SJCRH30 (cell line): Measurements from ENCODE around the gene MAD1L1. TPM values are rescaled to one million over a fixed set of nuclear protein-coding genes. Genes with fewer than 3 reads are reported as not detected.
A peak's percentile ranks its signal among the peaks of the same experiment; 100 is the strongest.

Experiments
- DNase-seq, 2 experiments: peaks; one replicate each; pipeline ENCODE4 v3.0.0-alpha.2; 2015 to 2020
- H3K27ac ChIP-seq: fragments of 250-450 bp; sonication (Bioruptor Pico); 2 replicates; pipeline ENCODE4 v1.5.1; 2020; ENCODE audit warnings: mild to moderate bottlenecking, moderate library complexity
- H3K27me3 ChIP-seq: fragments of 250-450 bp; sonication (Bioruptor Pico); 2 replicates; pipeline ENCODE4 v1.5.1; 2020; ENCODE audit warnings: mild to moderate bottlenecking, moderate library complexity
- H3K36me3 ChIP-seq: fragments of 250-450 bp; sonication (Bioruptor Pico); 2 replicates; pipeline ENCODE4 v1.5.1; 2020; ENCODE audit warnings: mild to moderate bottlenecking, moderate library complexity
- H3K4me1 ChIP-seq: fragments of 250-450 bp; sonication (Bioruptor Pico); 2 replicates; pipeline ENCODE4 v1.5.1; 2020; ENCODE audit warnings: mild to moderate bottlenecking, moderate library complexity
- H3K4me3 ChIP-seq: fragments of 250-450 bp; sonication (Bioruptor Pico); 2 replicates; pipeline ENCODE4 v1.5.1; 2020; ENCODE audit warnings: mild to moderate bottlenecking, moderate library complexity
- H3K9me3 ChIP-seq: fragments of 250-450 bp; sonication (Bioruptor Pico); replicated peaks from 2 replicates; pipeline ENCODE4 v1.5.1; 2020; ENCODE audit warnings: mild to moderate bottlenecking, moderate library complexity
- total RNA-seq: library from RNA; depleted of rRNA; stranded (reverse); fragments of >200 nt; shearing (Covaris generic); gene quantifications from 2 replicates; pipeline ENCODE4 v1.2.3, GENCODE V29; 2014

The MAD1L1 gene
- total RNA-seq, 1 experiment from 2014 or later, result 31.5 TPM

- Histone ChIP-seq H3K4me3 (no peak overlapping the region), H3K36me3 (no peaks in the 10 kb centered on the region), H3K27ac (no peak overlapping the region), H3K4me1 (no peaks in the 10 kb centered on the region), H3K9me3 (no peaks in the 10 kb centered on the region), H3K27me3 (no peaks in the 10 kb centered on the region)
- no peak for DNase-seq
Measured at GRCh38 chr7:1804310-1804709, 428.4 kb downstream of the MAD1L1 start.

- Histone ChIP-seq H3K4me1 (no peaks in the 10 kb centered on the region), H3K27ac (no peak overlapping the region), H3K9me3 (no peaks in the 10 kb centered on the region), H3K4me3 (no peak overlapping the region), H3K27me3 (no peaks in the 10 kb centered on the region), H3K36me3 (no peaks in the 10 kb centered on the region)
- DNase-seq, result no peak
Measured at GRCh38 chr7:1802899-1803298, 429.8 kb downstream of the MAD1L1 start.

DNA sequence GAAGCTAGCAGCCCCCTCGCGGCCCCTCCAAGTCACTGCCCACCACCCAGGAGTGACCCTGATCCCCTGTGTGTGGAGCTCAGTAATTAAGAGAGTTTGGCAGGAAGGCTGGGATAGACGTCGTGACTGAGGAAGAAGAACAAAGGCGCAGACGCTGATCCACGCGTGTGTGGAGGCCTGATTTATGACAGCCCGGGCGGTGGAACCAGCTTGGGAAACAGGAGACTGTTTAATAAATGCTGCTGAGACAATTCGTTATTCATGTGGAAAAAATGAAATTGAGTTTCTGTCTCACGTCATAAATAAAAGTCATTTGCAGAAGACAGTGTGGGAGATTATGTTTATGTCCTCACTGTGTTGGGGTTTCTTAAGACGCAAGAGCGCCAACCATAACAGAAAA lies 431.8 kb downstream of the MAD1L1 start:
- no peaks in the 10 kb centered on the region for H3K4me1 ChIP-seq
- H3K36me3 ChIP-seq, result no peaks in the 10 kb centered on the region
- H3K27ac ChIP-seq, result no peak overlapping the region
- H3K27me3 ChIP-seq, result no peaks in the 10 kb centered on the region
- H3K9me3 ChIP-seq, result no peaks in the 10 kb centered on the region
- DNase-seq, result no peak
- H3K4me3 ChIP-seq, result no peak overlapping the region

DNA sequence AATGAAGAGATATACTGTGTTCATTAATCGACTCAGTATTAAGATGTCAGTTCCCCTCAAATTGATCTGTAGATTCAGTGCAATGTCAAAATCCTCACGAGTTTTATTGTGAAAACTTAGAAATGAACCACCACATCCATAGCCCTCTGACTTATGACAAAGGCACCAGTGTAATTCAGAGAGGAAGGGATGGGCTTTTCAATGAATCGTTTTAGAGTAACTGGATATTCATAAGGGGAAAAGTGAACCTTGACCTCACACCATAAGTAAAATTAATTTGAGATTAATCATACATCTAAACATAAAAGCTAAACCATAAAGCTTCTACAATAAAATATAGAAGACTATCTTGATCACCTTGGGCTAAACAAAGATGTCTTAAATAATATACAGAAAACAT lies 434.6 kb downstream of the MAD1L1 start:
- no peaks in the 10 kb centered on the region for H3K4me1 ChIP-seq
- no peaks in the 10 kb centered on the region for H3K9me3 ChIP-seq
- H3K27me3 ChIP-seq, result no peaks in the 10 kb centered on the region
- H3K27ac ChIP-seq, result no peak overlapping the region
- no peaks in the 10 kb centered on the region for H3K36me3 ChIP-seq
- DNase-seq, result no peak
- no peak overlapping the region for H3K4me3 ChIP-seq

DNA sequence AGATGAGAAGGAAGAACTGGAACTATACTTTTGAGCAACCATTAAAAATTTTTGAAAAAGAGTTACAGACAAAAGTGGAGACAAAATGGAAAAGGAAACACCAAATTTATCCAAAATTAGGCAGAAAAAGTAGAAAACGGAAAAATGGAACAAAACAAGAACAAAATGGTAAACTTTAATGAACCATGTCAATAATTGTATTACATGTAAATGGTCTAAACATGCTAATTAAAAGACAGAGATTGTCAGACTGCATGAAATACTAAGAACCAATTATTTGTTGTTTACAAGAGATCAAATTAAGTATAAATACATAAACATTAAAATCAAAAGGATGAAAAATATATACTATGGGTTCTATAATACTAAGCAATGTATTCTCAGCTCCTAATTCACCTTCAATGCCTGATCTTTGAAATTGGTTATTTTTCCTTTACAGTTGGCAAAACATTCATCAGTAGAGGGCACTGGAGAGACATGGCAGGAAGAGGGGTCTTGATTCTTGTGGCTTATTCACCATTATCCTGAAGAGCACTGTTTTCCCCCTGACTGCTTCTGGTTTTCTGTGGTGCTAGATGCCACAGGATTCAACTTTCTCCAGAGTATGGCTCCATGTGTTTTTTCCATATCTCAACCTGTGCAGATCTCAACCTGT lies 437.7 kb downstream of the MAD1L1 start:
- Histone ChIP-seq H3K36me3 (no peaks in the 10 kb centered on the region), H3K27ac (no peak overlapping the region), H3K27me3 (no peaks in the 10 kb centered on the region), H3K4me3 (no peak overlapping the region), H3K4me1 (no peaks in the 10 kb centered on the region), H3K9me3 (no peaks in the 10 kb centered on the region)
- DNase-seq, result peak in 1 of 2 experiments; percentile 32

DNA sequence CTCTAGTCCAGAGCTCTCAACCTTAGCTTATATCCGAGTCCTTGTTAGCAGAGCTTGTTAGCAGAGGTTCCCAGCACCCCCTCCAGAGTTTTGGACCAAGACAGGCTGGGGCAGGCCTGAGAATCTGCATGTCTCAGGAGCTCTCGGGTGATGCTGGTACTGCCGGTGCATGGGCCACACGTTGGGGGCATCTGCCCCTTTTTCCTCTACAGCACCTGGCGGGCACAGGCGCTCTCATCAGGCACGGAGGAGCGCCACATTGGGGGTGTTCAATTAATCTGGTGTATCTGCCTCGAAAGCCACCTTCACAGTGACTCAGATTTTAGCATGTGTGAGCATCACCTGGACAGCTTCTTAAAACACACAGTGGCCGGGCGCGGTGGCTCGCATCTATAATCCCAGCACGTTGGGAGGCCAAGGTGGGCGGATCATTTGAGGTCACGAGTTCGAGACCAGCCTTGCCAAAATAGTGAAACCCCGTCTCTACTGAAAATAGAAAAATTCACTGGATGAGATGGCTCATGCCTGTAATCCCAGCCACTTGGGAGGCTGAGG lies 445.0 kb downstream of the MAD1L1 start:
- no peak for DNase-seq
- H3K27ac ChIP-seq, result no peak overlapping the region

DNA sequence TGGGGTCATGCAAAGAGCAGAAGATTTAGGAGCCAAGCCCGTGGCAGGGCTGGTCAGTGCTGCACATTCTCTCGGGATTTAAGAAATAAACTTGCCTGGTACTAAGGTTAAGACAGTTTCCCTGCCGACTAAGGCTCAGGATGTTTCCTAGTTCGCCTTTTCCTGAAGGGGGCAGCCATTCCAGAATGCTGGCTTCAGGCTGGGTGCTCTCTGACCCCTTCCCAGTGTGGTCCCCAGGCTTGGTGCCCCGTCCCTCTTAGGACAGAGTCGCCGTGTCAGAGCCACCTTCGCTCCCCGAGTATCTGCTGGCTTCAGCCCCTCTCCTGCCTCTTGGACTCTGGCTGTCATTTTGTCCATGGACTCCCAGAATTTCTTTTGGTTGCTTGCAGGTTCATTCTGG lies 445.5 kb downstream of the MAD1L1 start:
- no peak overlapping the region for H3K27ac ChIP-seq
- H3K4me3 ChIP-seq, result no peak overlapping the region
- H3K36me3 ChIP-seq, result no peaks in the 10 kb centered on the region
- H3K27me3 ChIP-seq, result no peaks in the 10 kb centered on the region
- H3K9me3 ChIP-seq, result no peaks in the 10 kb centered on the region
- DNase-seq, result no peak
- no peaks in the 10 kb centered on the region for H3K4me1 ChIP-seq

More for the DNA sequence above, 445.0 kb downstream of the MAD1L1 start:
- Histone ChIP-seq H3K9me3 (no peaks in the 10 kb centered on the region), H3K27me3 (no peaks in the 10 kb centered on the region), H3K4me1 (no peaks in the 10 kb centered on the region), H3K36me3 (no peaks in the 10 kb centered on the region), H3K4me3 (no peak overlapping the region)

DNA sequence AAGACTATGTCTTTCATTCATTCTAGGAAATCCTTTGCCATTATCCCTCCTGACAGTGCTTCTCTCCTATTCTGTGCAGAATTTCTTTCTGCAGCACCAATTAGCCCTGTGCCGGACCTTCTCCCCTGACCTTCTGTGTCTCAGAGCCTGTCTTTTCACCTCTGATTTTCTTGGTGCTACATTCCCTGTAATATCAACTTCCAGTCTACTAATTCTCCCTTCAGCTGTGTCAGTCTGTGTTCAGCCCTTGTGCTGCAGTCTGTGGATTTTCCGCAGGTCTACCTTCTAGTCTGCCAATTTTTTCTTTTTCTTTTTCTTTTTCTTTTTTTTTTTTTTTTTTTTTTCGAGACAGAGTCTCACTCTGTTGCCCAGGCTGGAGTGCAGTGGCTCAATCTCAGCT lies 446.9 kb downstream of the MAD1L1 start:
- no peak overlapping the region for H3K4me3 ChIP-seq
- no peak overlapping the region for H3K27ac ChIP-seq
- H3K36me3 ChIP-seq, result no peaks in the 10 kb centered on the region
- H3K9me3 ChIP-seq, result no peaks in the 10 kb centered on the region
- H3K4me1 ChIP-seq, result no peaks in the 10 kb centered on the region
- no peak for DNase-seq
- H3K27me3 ChIP-seq, result no peaks in the 10 kb centered on the region

DNA sequence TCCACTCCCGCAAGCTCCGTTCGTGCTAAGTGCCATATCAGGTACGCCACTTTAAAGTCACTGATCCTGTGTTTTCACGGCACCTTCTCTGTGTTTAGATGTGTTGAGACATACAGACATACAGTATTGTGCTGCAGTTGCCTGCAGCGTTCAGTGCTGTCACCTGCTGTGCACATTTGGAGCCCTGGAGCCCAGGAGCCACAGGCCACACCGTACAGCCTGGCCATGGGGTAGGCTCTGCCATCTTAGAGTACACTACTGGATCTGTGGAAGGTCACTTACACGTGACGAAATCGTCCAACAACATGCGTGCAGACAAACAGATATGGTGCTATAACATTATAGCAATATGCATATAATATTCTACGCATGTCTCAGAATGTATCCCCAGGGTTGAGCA lies 451.4 kb downstream of the MAD1L1 start:
- DNase-seq, result no peak
- Histone ChIP-seq H3K27me3 (no peaks in the 10 kb centered on the region), H3K9me3 (no peaks in the 10 kb centered on the region), H3K4me3 (no peak overlapping the region), H3K36me3 (no peaks in the 10 kb centered on the region), H3K27ac (no peak overlapping the region), H3K4me1 (no peaks in the 10 kb centered on the region)

DNA sequence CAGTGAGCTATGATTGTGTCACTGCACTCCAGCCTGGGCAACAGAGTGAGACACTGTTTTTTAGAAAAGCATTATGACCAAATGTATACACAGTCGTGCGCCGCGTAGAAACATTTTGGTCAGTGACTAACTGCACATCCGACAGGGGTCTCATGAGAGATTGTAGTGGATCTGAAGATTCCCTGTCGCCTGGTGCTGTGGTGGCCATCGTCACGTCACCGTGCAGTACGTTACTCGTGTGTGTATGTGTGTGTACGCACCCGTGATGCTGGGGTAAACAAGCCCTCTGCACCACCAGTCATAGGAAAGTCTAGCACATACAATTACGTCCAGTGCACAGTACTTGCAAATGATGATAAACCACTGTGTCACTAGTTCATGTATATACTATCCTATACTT lies 453.3 kb downstream of the MAD1L1 start:
- no peaks in the 10 kb centered on the region for H3K9me3 ChIP-seq
- no peak overlapping the region for H3K27ac ChIP-seq
- H3K4me1 ChIP-seq, result no peaks in the 10 kb centered on the region
- H3K36me3 ChIP-seq, result no peaks in the 10 kb centered on the region
- no peaks in the 10 kb centered on the region for H3K27me3 ChIP-seq
- DNase-seq, result no peak
- H3K4me3 ChIP-seq, result no peak overlapping the region

GRCh38 chr7:1777122-1777521 lies 455.6 kb downstream of the MAD1L1 start:
- Histone ChIP-seq H3K27me3 (no peaks in the 10 kb centered on the region), H3K4me3 (no peak overlapping the region), H3K4me1 (no peaks in the 10 kb centered on the region), H3K27ac (no peak overlapping the region), H3K36me3 (no peaks in the 10 kb centered on the region), H3K9me3 (no peaks in the 10 kb centered on the region)
- DNase-seq, result no peak

- Histone ChIP-seq H3K27ac (no peak overlapping the region), H3K4me3 (no peak overlapping the region), H3K9me3 (no peaks in the 10 kb centered on the region), H3K36me3 (no peaks in the 10 kb centered on the region), H3K4me1 (no peaks in the 10 kb centered on the region), H3K27me3 (no peaks in the 10 kb centered on the region)
- no peak for DNase-seq
Measured at GRCh38 chr7:1775389-1775788, 457.4 kb downstream of the MAD1L1 start.

DNA sequence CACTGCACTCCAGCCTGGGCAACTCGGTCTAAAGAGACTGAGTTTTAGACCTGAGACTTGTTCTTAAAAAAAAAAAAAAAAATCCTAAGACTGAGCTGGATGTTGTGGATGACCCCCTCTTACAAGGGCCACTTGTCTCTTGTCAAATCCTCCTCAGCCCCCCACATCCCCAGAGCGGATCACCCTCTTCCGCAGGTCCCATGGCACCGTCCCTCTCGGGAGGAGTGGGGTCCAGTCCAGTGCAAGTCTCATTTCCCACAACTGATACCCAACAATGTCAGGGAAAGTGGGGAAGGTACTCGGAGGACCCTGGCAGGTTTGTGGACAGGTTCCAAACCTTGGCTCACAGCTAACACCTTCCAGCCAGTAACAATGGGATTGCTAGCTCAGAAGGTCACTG lies 462.4 kb downstream of the MAD1L1 start:
- no peaks in the 10 kb centered on the region for H3K4me1 ChIP-seq
- H3K36me3 ChIP-seq, result no peaks in the 10 kb centered on the region
- H3K27me3 ChIP-seq, result no peaks in the 10 kb centered on the region
- DNase-seq, result no peak
- H3K4me3 ChIP-seq, result no peak overlapping the region
- H3K27ac ChIP-seq, result no peak overlapping the region
- H3K9me3 ChIP-seq, result no peaks in the 10 kb centered on the region

DNA sequence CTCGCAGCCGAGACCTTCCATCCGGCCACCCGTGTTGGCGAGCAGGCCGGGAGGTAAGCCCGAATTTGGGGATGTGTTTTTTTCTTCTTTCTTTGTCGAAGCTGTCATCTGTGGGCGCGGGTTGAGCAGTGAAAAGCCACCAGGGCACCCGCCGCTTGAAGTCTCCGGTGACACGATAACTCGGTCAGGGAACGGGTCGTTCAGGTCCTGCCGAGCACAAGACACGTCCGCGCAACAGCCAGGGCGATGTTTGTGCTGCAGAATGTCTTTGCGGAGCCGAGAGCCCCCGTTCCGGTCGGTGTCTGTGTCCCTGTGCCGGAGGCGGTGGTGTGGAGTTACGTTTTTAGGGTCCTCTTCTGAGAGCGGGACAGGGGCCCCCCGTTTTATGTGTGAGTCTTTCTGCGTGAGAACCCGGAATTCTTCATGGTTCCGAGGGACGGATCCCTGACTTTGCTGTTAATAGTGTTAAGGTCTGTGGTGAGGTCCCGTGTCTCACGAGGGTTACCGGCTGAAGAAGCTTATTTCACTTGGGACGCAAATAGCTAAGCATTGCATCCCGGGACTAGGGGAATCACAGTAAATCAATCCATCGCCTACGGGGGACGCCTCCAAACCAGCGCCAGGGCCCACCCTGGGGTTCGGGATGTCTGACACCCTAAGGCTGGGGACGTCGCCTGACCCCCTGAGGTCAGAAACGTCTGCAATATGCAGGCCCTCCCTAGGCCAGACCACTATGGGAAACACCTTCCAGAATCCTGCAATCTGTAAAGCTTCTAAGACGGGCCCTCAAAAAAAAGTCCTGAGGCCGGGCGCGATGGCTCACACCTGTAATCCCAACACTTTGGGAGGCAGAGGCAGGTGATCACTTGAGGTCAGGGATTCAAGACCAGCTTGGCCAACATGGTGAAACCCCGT lies 463.2 kb downstream of the MAD1L1 start:
- Histone ChIP-seq H3K4me3 (no peak overlapping the region), H3K36me3 (no peaks in the 10 kb centered on the region)
- no peak for DNase-seq

GRCh38 chr7:1768832-1769231 lies 463.9 kb downstream of the MAD1L1 start:
- no peaks in the 10 kb centered on the region for H3K27me3 ChIP-seq
- H3K4me1 ChIP-seq, result no peaks in the 10 kb centered on the region
- H3K4me3 ChIP-seq, result no peak overlapping the region
- no peaks in the 10 kb centered on the region for H3K9me3 ChIP-seq
- no peaks in the 10 kb centered on the region for H3K36me3 ChIP-seq
- DNase-seq, result no peak
- H3K27ac ChIP-seq, result no peak overlapping the region

More for the DNA sequence above, 463.2 kb downstream of the MAD1L1 start:
- H3K4me1 ChIP-seq, result no peaks in the 10 kb centered on the region
- no peaks in the 10 kb centered on the region for H3K27me3 ChIP-seq
- no peak overlapping the region for H3K27ac ChIP-seq
- H3K9me3 ChIP-seq, result no peaks in the 10 kb centered on the region
